Peyer's patch (tissue), 4 donors: Measurements from ENCODE around the gene NRIP1.

ENCODE experiments used
- CTCF ChIP-seq, 6 experiments: fragments of 450-650 bp in 4 of 6; fragments of 200-600 bp in 2 of 6; sonication (generic) in 1 of 6; IDR thresholded peaks; one replicate each; pipeline ENCODE4 v1.5.1; 2017 to 2019; ENCODE audit warnings: antibody characterized with exemption in 6 of 6, mild to moderate bottlenecking in 3 of 6, moderate library complexity in 1 of 6
- POLR2A ChIP-seq, 2 donors: fragments of 450-650 bp; IDR thresholded peaks; one replicate each; pipeline ENCODE4 v1.5.1; 2017; ENCODE audit warnings: antibody characterized with exemption in 2 of 2, mild to moderate bottlenecking in 2 of 2, moderate library complexity in 2 of 2

GRCh38 chr21:15059397-15059796, 5.4 kb downstream of the NRIP1 start:
- no peak for TF ChIP-seq POLR2A (IDR thresholded peaks at IDR 0.05)
- TF ChIP-seq CTCF (IDR thresholded peaks at IDR 0.05) = no peak
